ENCODE results near the gene RGS8.

DNA sequence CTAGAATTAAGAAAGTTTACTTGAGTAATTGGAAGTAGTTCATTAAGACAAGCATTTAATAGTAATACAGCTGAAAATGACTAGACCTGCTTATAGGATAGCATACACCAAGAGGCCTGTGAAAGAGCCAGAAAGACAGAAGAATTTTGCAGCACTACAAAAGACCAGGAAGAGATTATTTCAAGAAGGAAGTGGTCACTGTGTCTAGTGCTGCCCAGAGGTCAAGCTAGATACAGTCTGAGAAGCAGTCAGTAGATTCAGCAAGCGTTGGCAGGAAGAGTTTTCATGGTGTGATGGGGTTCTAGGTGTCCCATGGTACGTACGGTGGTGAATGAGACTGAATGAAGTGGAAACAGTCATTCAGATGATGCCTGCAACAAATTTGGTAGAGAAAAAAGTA lies 31.5 kb downstream of the RGS8 start:
- TF ChIP-seq CTCF (IDR thresholded peaks at IDR 0.05; ENCODE audit: low read depth, low read length, missing input control) (no peak), RAD21 (IDR thresholded peaks at IDR 0.05) (no peak), HNF4A (conservative IDR thresholded peaks at IDR 0.05) (no peak), REST (IDR thresholded peaks at IDR 0.05) (no peak), TAF1 (conservative IDR thresholded peaks at IDR 0.05) (no peak), YY1 (IDR thresholded peaks at IDR 0.05) (no peak), EGR1 (IDR thresholded peaks at IDR 0.05; ENCODE audit: low read depth in 2 of 2) (no peak), GABPA (IDR thresholded peaks at IDR 0.05 in 1 of 2, conservative IDR thresholded peaks at IDR 0.05 in 1 of 2) (no peak), SP1 (IDR thresholded peaks at IDR 0.05) (no peak), JUND (IDR thresholded peaks at IDR 0.05) (no peak), RXRA (IDR thresholded peaks at IDR 0.05) (no peak)
- TF ChIP-seq, protein P1, sequence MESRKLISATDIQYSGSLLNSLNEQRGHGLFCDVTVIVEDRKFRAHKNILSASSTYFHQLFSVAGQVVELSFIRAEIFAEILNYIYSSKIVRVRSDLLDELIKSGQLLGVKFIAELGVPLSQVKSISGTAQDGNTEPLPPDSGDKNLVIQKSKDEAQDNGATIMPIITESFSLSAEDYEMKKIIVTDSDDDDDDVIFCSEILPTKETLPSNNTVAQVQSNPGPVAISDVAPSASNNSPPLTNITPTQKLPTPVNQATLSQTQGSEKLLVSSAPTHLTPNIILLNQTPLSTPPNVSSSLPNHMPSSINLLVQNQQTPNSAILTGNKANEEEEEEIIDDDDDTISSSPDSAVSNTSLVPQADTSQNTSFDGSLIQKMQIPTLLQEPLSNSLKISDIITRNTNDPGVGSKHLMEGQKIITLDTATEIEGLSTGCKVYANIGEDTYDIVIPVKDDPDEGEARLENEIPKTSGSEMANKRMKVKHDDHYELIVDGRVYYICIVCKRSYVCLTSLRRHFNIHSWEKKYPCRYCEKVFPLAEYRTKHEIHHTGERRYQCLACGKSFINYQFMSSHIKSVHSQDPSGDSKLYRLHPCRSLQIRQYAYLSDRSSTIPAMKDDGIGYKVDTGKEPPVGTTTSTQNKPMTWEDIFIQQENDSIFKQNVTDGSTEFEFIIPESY (IDR thresholded peaks at IDR 0.05), result no peak
